Measurements from ENCODE around the gene KCNE3. TPM values are rescaled to one million over a fixed set of nuclear protein-coding genes. Genes with fewer than 3 reads are reported as not detected.
A peak's percentile ranks its signal among the peaks of the same experiment; 100 is the strongest.

The KCNE3 gene
- polyA plus RNA-seq, 5 donors, result 8.0 to 15.5 (median 13.4) TPM

DNA sequence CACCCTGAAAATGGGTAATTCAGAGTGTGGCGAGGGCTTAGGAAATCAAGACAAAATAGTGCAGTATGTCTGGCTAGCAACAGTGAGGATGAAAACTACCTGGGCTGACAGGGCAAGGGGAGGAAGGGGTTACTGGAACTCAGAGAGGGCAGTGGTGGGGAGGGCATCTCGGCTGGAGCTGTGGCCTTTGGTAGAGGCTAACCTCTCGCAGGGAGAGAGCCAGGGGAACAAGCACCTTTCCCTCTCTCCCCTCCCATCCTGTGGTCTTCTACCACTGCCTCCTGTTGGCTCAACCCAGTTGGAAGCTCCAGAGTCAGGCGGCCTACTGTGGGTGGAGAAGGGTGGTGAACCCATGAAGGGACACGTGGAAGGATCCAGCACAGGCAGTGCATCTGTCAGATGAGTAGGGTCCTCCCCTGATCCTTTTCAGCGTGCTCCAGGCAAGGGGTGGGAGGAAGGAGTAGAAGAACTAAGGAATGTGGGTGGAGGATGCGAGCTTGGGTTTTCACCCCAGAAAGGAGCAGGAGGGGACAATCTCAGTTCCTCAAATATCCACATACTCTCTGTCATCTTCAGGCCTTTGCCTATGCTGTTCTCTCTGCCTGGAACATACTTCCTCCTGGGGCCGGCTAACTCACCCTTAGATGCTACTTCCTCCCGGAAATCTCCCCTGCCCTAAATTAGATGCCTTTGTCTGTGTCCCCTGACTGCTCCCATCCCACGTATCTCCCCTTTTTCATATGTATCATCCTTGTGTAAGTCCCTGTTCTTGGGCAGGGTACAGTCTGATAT lies 6.2 kb upstream of the KCNE3 start:
- no peak for DNase-seq

- DNase-seq, result no peak
Measured at GRCh38 chr11:74471668-74472429, 4.5 kb upstream of the KCNE3 start.

DNA sequence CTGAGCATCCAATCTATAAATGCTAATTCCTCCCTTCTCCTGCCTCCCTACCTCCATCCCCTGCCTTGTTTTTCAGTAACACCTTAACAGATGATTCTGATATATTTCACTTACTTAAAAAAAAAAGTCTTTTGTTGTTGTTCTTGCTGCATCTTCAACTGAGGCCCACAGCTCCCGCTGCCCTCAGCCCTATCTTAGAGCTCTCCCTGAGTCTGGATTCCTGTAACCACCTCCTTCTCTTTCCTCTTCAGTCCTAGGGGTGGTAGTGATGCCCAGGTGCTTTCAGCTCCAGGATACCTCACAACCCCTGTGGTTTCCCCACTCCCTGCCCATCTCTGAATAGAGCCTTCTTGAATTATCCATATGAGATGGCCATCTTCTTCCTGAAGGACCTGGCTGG lies 3.7 kb upstream of the KCNE3 start:
- DNase-seq, result no peak

- DNase-seq, result no peak
Measured at GRCh38 chr11:74470526-74470925, 3.2 kb upstream of the KCNE3 start.

- DNase-seq, result no peak
Measured at GRCh38 chr11:74468936-74469335, 1.6 kb upstream of the KCNE3 start.

DNA sequence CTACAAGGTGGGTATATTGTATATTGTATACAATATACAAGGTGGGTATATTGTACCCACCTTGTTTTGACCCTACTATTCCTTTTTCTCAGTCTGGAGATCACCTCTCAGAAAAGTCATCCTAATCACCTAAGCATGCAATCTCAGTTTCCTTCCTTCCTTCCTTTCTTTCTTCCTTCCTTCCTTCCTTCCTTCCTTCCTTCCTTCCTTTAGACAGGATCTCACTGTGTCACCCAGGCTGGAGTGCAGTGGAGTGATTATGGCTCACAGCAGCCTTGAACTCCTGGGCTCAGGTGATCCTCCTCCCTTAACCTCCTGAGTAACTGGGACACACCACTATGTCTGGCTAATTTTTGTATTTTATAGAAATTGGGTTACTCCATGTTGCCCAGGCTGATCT lies 1.2 kb upstream of the KCNE3 start:
- no peak for DNase-seq

- no peak for DNase-seq
Measured at GRCh38 chr11:74468058-74468457, 709 bp upstream of the KCNE3 start.

DNA sequence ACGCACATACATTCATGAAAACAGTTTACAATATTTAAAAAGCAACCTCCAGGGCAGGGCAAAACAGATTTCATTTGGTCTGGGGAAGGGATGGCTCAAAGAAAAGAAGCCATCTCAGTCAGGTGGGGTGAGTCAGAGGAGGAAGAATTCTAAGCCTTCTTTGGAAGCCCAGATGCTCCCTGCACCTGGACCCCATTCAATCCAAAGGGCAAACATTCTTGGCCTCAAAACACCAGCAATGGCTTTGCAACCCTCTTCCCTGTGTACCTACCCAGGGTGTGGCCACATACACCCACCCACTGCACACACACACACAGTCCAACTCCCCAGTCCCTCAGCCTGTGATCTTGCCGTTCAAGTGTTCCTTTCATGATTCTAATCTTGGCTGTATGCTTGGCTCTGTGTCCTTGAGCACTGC lies 2.0 kb downstream of the KCNE3 start:
- DNase-seq, result no peak

DNA sequence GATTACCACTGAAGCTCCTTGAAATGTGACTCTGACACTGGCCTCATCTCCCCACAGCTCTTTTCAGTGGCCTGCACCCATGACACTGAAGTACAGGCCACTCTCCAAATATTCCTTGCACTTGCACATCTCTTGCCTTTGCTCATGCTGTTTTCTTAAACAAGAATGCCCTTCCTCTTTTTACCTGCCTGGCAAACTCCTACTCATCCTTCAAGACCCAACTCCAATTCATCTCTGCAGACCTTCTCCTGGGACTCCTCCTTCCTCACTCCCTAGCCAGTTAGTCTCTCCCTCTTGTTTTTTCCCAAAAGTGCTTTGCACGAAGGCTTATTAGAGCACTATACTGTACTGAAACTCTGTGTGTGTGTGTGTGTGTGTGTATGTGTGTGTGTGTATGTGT lies 2.6 kb downstream of the KCNE3 start:
- no peak for DNase-seq

- DNase-seq, result no peak
Measured at GRCh38 chr11:74463216-74463615, 4.1 kb downstream of the KCNE3 start.

GRCh38 chr11:74462631-74463030 lies 4.7 kb downstream of the KCNE3 start:
- DNase-seq, result no peak

GRCh38 chr11:74462009-74462408 lies 5.3 kb downstream of the KCNE3 start:
- peak; percentile 69 to 74 for DNase-seq

DNA sequence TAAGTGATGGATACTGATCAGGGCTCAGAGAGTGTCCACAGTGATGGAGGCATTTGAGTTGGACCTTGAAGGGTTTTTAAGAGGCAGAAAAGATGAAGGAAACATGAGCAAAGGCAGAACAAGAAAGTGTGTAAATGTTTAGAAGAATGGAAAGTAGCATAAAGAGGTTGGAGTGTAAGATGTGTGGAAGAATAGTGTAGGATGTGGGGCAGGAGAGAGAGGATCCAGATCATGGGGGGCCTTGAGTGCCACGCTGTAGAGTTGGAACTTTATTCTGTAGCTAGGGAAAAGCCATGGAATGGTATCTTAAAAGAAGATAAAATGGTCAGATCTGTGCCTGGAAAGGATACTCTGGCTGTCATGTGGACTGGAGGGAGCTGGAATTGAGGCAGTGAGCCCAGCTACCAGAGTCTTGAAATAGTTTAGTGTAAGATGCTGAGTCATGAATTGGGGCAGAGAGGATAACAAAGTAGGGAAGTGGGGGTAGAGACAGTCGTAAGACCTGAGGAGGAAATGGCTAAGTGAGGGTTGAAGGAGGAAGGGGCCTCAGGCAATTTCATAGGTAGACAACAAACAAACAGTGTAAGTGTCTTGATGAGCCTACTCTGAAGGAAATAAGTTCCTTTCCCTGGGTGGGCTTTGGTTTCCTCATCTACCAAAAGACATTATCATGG lies 6.7 kb downstream of the KCNE3 start:
- DNase-seq, result no peak

- no peak for DNase-seq
Measured at GRCh38 chr11:74460065-74460464, 7.3 kb downstream of the KCNE3 start.

DNA sequence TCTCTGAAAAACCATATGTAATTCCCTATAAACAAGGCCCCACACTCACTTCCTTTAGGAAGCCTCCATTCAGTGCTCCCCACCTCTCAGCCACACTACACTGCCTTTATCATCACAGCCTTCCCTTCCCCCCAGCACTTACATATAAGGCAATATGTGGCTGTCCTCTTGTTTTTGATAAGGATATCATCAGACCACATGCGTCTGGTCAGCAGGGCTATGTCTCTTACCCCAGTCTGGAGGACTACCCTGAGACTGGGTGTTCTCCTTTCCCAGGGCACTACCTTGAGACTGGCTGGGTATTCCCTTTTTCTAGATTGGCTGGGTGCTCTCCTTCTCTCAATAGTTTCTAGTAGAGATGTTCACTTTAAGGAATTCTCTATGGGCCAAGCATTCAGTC lies 7.8 kb downstream of the KCNE3 start:
- no peak for DNase-seq

DNA sequence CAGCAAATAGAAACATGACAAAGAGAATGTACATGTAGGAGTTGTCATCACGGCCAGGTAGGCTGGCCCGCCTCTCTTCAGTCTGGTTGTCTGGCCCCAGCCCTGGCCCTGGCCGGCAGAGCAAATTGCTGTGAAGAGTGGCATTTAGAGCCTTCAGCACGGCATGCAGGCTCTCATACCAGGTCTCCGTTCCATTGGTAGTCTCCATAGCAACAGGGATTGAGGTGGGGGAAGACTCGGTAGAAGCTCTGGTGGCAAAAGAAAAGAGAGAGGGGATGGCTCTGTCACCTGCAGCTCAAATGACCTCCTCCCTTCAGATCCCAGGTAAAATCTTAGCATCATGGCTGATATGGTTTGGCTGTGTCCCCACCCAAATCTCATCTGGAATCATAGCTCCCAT lies 10.0 kb downstream of the KCNE3 start:
- DNase-seq, result no peak

DNA sequence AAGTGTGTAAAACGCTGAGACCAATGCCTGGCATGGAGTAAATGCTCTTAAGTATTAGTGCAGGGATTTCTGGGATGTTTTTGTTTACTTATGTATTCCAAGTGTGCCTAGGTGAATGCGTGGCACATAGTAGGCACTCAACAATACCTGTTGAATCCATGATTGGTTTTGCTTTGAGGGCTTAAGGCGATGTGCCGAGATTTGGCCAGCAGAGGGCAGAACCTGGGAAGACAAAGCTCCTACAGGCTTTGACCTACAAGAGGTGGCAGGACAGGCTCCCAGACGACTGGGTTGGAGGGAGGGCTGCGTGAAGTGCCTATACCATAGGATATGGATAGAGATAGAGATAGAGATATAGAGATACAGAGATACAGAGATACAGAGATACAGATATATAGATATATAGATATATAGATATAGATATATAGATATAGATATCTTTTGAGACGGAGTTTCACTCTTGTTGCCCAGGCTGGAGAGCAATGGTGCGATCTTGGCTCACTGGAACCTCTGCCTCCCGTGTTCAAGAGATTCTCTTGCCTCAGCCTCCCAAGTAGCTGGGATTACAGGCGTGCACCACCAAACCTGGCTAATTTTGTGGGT lies 13.9 kb downstream of the KCNE3 start:
- DNase-seq, result no peak

DNA sequence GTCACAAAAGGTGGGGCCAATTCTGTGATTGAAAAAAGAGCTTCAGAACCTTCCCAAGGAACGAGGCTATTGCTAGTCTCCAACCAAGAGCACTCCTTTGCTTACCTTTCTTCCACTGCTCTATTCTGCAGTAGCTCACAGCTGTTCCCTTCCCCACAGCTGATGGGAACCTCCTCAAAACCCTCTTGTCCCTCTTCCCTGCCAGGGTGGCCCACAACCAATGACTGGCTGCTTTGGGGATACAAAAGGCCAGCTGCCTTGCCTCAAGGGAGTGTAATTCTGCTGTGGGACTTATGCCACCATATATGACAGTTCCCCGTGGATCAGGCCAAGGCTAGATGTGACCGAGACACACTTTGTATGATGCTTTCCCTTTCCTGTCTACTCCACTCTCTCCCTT lies 15.0 kb downstream of the KCNE3 start:
- no peak for DNase-seq

- DNase-seq, result no peak
Measured at GRCh38 chr11:74450318-74450717, 17.0 kb downstream of the KCNE3 start.

DNA sequence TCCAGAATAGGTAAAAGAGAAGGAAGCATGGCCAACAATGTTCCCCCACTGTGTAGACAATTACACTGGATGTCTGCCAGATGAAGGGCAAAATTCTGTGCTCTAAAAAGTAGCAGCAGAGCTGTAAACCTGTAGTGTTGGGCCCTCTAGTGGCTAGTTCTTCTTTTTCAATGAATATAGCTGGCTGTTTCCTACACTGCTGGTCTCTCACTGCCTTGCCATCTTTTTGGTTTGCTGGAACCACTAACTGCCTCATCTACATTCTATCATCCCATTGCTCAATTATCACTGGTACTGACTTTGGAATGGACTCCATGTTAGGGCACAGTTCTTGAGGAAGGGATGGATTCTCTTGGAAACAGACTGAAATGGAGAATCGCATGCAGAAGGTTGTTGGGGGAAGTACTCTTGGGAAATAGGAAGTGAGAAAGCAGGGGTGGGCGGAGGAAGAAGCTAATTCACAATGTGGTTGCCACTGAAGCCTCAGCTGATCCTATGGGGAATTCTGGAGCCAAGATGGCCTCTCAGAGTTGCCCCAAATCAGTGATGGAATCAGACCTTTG lies 17.9 kb downstream of the KCNE3 start:
- peak; percentile 66 to 73 for DNase-seq

DNA sequence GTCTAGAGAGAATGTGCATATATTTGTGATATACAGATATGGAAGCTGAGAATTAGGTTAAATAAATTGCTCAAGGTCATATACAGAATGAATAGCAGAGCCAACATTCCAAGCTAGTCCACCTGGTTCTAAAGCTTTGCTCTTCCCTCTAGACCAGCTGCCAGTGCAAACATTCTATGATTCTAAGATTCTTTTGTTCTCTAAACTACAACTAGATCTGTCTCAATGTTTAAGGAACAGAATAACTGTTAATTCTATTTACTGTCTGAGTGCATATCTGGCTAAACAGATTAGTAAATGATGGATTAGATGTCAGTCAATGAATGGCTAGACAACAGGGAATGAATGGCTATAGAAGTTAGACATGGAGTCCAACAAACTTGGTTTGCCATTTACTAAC lies 19.6 kb downstream of the KCNE3 start:
- DNase-seq, result no peak

DNA sequence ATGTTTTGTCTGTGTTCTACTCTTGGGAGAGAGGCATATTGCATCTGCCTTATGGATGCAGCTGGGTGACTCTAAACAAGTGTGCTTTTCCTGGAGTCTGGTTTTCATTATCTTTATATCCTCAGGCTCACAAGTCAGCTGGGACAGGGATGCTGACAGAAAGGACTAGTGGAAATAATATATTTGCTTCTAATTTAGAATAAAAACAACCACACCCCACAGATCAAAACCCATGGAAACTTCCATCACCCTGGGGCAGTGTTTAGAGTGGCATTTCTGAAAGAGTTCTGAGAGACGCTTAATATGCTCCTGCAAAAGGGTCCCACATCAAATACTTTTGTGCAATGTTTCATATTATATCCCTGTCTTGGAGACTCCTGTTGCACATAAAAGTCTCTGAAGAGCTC lies 20.8 kb downstream of the KCNE3 start:
- no peak for DNase-seq
